Activated T-helper 9 cell treated with anti-CD3 and anti-CD28 coated beads, Interleukin-2, amount 50 U/mL, for 16 hours (primary cell): ENCODE measurements around the gene NFAT5.

Source experiments
- DNase-seq: peaks from one replicate; pipeline ENCODE4 v3.0.0-alpha.2; 2020; ENCODE audit warnings: low read depth

The NFAT5 gene

DNA sequence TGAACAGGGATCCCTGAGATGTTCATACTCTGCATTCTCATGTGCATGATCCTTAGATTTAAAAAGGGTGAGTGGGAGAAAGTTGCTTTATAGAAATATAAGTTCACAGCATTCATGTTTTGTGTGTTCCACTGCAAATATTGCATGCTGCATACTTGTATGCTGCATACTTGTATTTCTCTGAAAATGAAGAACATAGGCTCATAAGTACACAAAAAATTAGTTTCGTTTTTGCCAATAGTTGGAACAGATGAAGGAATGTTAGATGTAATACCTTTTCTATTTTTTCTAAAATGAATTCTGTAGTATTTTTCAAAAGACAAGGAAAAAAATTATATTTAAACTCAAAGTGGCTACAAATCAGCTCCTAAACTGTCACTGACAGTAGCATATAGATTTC, 79.0 kb downstream of the NFAT5 start:
- no peak for DNase-seq

DNA sequence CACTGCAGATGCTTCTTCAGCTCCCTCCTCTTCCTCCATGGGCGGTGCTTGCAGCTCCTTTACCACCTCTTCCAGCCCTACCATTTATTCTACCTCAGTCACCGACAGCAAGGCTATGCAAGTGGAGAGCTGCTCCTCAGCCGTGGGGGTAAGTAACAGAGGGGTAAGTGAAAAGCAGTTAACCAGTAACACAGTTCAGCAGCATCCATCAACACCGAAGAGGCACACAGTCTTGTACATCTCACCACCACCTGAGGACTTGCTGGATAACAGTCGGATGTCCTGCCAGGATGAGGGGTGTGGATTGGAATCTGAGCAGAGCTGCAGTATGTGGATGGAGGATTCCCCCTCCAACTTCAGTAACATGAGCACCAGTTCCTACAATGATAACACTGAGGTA, 81.3 kb downstream of the NFAT5 start:
- DNase-seq = no peak

DNA sequence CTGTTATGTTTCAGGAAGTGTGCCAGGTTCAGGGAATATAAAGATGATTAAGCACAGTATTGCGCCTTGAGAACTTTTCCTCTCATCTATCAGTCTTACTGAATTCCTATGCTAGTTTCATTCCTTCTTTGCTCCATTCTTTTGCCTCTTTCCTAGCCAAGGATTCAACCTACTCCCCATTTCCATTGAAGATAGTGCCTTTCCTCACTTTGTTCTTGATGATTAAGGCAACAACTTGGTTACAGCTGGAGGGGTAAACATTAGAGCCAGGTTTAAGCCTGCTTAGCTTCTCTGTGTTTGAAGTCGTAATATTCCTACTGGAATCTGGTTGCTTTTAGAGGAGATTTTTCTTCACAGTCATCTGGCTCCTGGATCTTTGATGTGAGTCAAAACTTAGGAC, 85.5 kb downstream of the NFAT5 start:
- no peak for DNase-seq

DNA sequence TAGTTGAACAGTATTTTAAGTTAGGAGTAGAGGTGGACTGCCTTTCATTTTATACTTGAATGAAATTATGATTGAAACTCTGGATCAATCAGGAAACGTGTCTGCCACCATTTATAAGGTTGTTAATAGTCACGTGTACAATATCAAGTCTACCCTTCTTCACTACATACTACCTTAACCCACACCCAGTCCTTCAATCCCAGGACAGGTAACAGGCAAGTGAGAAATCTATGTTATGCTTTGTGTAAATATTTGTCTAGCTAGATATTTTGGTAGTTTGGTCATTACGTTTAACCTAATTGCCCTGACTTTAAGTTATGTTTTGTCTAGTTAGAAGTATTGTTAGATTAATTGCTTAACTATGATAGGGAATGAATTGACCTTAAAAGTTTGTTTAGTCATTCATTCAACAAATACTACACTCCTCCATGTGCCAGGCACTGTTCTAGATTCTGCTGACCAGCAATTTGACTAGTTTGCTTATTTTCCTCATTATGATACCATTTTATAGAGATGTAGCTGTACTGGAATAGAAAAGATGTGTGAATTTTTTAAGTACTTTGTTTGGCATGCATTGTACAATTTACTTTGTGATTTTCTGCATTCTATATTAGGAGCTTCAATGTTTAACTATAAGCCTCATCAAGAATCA, 88.6 kb downstream of the NFAT5 start:
- DNase-seq = no peak

DNA sequence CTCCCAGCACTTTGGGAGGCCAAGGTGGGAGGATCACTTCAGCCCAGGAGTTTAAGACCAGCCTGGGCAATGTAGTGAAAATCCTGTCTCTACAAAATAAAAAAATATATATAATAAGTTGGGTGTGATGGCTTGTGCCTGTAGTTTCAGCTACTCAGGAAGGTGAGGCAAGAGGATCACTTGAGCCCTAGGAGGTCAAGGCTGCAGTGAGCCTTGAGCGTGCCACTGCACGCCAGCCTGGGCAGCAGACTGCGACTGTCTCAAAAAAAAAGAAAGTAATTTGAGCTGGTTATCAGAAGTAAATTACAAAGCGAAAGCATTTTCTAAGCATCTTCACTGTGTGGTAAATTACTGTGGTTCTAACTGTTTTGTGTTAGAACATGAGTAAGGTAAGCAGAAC, 94.4 kb downstream of the NFAT5 start:
- DNase-seq = no peak

DNA sequence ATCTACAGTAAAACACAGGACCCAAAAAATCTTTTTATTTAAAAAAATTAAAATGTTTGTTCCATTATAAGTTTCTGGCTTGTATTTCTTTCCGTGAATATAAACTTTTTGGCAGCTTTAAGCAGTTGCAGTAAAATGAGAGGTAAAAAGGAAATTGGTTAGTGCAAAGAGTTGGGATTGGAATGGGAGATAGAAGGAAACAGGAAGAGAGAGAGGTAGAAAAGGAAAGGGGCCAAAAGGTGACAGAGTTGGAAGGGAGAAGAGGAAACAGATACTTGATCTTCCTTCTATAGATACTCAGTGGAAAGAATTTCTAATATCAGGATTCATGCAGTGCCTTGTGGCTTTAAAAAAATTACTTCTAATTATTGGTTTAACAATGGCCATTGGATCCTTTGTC, 97.1 kb downstream of the NFAT5 start:
- DNase-seq = no peak

DNA sequence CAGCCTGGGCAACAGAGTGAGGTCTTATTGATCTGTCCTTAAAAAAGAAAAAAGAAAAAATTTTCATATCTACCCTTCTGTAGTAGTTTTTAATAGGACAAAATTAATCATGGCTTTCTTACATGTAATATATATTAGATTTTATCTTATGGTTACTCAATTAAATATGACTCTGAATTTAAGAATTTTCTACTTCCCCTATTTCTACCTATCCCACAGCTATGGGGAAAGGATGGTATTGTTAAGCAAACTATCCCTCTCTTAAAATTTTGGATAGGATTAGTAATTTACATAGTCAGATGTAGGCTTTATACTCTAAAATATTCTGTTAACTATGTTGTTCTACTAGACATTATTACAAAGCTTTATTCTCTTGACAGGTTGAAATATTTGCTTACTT, 98.1 kb downstream of the NFAT5 start:
- no peak for DNase-seq

DNA sequence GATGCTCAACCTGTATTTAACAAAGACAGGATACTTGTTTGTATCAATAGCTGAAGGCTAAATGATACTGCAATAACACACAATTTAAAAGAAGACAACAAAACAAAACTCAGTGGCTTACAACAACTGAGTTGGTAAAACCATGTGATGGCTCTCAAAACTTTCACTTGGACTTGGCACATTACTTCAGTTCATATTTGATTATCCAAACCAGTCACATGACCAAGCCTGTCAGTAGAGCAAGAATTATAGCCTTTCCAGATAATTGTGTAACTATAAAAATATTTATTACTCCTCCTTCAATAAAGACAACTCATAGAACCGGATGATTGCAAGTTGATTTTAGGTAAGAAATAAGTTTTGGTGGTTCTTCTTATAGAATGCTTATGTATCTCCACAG, 103.8 kb downstream of the NFAT5 start:
- no peak for DNase-seq

DNA sequence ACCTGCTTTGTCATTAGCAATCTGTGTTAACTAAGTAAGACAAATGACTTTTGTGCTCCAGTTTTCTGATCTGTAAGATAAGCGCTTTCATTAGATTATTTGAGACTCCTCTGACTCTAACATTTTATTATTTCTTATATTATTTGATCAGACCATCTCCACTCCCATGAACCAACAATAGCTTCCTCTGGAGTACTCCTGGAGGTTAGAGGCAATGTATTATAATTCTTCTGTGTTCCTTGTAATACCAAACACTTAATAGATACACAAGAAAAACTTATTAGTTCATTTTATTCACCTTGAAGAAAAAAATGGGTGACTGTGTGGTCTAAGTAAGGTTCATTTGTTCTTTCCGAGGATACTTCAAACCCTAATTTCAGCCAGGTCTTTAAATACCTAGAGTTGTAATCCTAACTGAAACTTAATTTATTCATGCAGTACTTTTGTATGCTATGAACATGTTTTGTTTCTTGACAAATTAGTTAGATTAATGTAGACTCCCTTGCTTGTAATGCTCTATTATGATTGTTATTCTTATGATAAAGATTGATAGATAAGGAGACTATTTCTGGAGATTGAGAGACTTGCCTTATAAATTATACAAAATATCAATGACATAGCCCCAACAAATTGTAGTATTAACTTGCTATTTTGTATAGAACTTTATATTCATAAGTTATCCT, 106.7 kb downstream of the NFAT5 start:
- DNase-seq = no peak

DNA sequence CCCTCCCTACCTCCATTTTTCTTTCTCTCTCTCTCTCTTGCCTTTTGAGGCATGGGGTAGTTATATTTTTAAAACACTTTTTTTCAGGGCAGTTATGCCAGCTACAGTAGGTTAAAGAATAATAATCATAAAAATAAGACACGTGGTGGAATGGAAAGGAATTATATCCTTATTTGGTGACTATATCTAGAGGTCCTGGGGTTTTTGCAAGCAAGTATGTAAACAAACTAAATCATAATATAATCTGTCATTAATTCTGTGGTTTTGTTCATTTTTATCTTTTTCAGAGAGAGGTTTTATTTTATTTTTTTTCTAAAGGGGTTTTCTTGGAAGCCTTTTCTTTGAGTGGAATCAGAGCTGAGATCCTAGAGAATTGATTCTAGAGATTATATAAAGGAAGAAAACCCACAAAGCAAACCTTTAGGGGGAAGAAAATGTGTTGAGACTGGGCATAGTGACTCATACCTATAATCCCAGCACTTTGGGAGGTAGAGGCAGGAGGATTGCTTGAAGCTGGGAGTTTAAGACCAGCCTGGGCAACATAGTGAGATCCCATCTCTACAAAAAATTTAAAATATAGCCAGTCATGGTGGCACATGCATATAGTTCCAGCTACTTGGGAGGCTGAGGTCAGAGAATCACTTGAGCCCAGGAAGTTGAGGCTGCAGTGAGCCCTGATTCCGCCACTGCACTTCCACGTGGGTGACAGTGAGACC, 107.4 kb downstream of the NFAT5 start:
- no peak for DNase-seq

DNA sequence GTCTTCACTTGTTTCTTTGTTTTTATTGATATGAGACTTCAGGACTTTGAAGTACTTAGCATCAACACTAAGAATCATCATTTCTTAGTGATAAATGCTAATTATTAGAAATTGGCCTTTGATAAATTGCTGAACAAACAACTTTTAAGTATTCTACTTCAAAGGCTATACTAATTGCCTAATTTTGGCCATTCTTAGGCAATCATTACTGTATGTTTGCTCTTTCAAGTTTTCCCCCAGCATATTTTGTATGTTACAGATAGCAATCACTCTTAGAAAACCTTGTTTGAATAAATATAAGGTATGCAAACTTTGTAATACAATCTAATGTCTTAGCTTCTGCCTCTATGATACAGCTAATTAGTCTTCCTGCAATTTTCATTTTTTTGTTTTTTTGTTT, 114.6 kb downstream of the NFAT5 start:
- DNase-seq = no peak

DNA sequence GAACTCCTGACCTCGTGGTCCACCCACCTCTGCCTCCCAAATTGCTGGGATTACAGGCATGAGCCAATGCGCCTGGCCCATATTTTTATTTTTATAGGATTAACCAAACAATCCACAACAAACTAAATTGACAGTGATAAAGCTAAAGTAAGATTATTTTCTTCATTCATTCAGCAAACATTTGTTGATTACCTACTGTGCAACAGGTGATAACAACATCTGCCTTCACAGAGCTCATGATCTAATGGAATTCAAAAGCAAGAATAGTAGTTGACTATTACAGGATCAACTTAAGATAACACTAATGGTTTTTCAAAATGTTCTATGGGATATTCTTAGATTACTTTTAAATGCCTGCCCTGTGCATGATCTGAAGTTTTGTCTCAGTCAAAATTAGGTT, 122.8 kb downstream of the NFAT5 start:
- DNase-seq = no peak

DNA sequence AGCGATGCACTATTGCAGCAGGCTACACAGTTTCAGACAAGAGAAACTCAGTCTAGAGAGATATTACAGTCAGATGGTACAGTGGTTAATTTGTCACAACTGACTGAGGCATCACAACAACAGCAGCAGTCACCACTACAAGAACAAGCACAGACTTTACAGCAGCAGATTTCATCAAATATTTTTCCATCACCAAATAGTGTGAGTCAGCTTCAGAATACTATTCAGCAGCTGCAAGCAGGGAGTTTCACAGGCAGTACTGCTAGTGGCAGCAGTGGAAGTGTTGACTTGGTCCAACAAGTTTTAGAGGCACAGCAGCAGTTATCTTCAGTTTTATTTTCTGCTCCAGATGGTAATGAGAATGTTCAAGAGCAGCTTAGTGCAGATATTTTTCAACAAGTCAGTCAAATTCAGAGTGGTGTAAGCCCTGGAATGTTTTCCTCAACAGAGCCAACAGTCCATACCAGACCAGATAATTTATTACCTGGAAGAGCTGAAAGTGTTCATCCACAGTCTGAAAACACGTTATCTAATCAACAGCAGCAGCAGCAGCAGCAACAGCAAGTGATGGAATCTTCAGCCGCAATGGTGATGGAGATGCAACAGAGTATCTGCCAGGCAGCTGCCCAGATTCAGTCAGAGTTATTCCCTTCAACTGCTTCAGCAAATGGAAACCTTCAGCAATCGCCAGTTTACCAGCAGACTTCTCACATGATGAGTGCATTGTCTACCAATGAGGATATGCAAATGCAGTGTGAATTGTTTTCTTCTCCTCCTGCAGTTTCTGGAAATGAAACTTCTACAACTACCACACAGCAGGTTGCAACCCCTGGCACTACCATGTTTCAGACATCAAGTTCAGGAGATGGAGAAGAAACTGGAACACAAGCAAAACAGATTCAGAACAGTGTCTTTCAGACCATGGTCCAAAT, 126.5 kb downstream of the NFAT5 start:
- DNase-seq = no peak

DNA sequence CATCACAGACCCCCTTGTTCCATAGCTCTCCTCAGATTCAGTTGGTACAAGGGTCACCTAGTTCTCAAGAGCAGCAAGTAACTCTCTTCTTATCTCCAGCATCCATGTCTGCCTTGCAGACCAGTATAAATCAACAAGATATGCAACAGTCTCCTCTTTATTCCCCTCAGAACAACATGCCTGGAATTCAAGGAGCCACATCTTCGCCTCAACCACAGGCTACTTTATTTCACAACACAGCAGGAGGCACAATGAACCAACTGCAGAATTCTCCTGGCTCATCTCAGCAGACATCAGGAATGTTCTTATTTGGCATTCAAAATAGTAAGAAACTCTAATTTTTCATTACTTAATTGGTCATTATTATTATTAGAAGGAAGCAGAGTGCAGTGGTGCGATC, 128.2 kb downstream of the NFAT5 start:
- no peak for DNase-seq

DNA sequence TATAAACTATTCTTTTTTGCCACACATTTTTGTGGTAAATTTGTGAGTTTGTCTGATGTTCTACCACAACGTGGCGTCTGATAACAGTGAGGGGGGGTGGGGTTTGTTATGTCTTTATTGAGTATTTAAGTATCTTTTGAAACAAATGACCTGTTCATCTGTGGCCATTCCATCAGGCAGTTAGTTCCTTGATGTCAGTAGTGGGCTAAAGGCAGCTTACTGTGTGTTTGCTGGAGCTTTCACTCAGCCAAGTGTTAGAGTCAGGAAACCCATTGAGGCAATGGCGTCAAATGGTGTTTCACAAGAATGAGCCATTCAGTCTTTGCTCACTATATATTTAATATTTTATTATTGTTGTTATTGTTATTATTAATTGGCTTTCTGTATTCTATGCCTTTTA, 132.6 kb downstream of the NFAT5 start:
- DNase-seq = no peak

DNA sequence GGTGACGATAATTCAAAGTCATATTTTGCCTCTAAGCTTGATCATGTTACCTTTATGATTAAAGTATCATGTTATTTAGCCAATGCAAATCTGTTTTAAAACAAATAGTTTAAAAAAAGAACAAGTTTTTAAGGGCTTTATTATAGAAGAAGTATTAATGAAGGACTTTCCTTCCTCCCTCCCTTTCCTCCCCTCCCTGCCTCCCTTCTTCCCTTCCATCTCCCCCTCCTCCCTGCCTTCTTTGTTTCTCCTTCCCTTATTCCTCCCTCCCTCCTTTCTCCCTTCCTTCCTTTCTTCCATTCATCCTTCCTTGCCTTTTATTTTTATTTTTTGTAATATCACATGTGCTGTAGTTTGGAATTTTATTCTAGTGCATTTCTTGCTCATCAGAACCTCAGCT, 134.1 kb downstream of the NFAT5 start:
- DNase-seq = no peak

DNA sequence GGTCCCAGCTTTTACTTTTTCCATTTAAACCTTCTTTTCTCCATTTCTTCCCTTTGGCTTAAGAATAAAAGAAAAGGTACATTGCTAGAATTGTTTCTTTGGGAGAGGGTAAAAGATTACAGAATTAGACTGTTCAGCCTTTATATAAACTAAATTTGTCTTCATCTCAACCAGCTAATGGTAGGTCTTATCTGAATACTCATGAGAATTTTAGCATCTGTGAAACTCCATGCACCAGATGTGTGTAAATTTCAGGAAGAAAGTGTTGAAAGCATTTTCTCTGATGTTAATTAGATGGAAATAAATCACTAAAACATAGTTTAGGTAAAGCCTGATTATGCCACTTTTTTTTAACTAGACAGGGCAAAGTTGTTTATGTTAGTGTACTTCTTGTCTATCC, 135.7 kb downstream of the NFAT5 start:
- no peak for DNase-seq

DNA sequence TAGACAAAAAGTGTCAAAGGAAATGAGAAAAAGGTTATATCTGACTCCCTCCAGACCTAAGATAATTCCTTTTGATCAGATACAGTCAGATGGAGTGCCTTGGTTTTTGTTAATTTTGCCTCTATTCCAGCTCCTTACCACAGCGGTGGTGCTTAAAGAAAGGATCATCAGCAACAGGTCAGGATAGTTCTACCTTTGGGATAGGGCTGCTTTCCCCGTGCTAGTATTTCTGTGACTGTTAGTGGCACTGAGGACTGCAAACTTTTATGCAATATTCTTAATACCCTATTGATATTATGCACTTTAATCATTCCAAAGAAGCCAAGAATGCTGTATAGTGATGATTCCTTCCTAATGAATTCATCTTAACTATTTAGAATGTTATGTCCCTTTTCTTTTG, 136.1 kb downstream of the NFAT5 start:
- DNase-seq = no peak

DNA sequence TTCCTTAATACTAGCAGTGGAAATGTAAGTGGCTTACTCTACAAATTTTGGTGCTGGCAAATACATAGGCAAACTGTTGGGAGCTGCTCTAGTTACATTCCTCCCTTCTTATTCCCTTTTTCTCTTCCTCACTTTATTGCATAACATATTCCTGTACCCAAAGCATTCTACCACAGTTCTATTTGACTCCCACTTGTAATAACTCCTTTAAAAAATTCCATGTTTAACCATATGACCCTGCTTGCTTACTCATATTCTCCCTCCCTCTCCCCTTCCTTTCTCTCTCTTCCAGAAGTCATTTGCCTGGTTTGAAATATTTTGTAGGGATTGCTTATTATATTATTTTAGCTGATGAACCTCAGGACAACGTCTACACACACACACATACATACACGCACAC, 137.9 kb downstream of the NFAT5 start:
- DNase-seq = no peak

DNA sequence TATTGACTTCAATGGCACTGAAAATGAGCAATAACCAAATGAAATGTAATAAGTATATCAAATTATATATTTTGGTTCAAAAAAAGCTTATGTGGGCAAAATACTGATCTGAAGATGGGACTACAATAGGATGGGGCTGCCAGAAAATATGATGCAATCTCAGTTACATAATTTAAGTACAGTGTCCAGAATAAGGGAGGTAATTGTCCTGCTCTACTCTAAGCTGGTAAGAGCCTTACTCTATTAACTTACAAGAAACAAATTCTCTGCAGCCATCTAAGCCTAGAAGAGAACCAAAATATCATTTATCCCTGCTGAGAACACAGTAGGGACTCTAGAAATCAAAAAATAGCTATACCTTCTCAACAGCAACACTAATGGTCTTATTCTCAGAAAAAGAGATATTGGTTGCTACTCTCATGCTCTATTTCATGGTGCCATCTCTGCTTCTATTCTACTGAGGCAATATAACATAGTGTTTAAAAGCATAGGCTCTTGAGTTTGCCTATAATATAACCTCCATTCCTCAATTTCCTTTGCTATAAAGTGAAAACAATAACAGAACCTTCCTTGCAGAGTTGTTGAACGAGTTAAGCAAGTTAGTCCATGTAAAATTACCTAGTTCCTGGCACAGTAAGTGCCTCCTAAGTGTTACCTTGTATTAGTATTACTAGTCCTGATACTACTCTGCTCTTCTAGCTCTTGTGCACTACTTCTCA, 140.6 kb downstream of the NFAT5 start:
- DNase-seq = no peak

DNA sequence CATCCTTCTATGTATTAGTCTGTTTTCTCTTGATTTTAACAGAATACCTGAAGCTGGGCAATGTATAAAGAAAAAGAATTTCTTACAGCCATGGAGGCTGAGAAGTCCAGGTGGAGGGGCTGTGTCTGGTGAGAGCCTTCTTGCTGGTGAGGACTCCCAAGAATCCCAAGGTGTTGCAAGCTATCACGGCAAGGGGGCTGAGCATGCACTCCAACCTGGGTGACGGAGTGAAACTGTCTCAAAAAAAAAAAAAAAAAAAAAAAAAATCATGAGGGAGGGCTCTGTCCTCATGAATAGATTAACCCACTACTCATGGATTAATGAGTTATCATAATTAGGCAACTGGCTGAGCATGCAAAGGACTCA, 141.2 kb downstream of the NFAT5 start:
- DNase-seq = no peak
